Aorta (tissue), 5 donors: ENCODE data around the gene ABHD12. TPM values are rescaled to one million over a fixed set of nuclear protein-coding genes. Genes with fewer than 3 reads are reported as not detected.

Experiments
- ATAC-seq: fragments of 200-7000 bp; cut with Tn5 transposase; one replicate; pipeline ENCODE4 v1.9.1; 2022; ENCODE audit warnings: moderate library complexity; ENCODE audit not compliant: low FRiP score
- DNase-seq, 2 donors: peaks; one replicate each; pipeline ENCODE4 v3.0.0-alpha.2; 2020
- H3K27ac ChIP-seq, 2 donors: one replicate each; pipeline ENCODE4 v1.5.1; 2013; ENCODE audit warnings: low read length in 2 of 2, mild to moderate bottlenecking in 2 of 2, moderate library complexity in 2 of 2, control low read depth in 1 of 2, inconsistent platforms in 1 of 2, low read depth in 1 of 2
- H3K27me3 ChIP-seq, 2 donors: one replicate each; pipeline ENCODE4 v1.6.1; 2013; ENCODE audit warnings: control low read depth in 1 of 2, low read length in 1 of 2, mild to moderate bottlenecking in 1 of 2, moderate library complexity in 1 of 2; ENCODE audit not compliant: insufficient read depth in 2 of 2, control insufficient read depth in 1 of 2
- H3K36me3 ChIP-seq, 2 donors: one replicate each; pipeline ENCODE4 v1.6.1; 2013; ENCODE audit warnings: control low read depth in 1 of 2, low read length in 1 of 2, mild to moderate bottlenecking in 1 of 2; ENCODE audit not compliant: insufficient read depth in 2 of 2, control insufficient read depth in 1 of 2
- H3K4me1 ChIP-seq, 2 donors: one replicate each; pipeline ENCODE4 v1.6.1; 2013; ENCODE audit warnings: low read length in 2 of 2, control low read depth in 1 of 2, mild to moderate bottlenecking in 1 of 2, moderate library complexity in 1 of 2; ENCODE audit not compliant: insufficient read depth in 2 of 2, control insufficient read depth in 1 of 2
- H3K4me3 ChIP-seq, 2 donors: one replicate each; pipeline ENCODE4 v1.5.1; 2013; ENCODE audit warnings: low read length in 2 of 2, control low read depth in 1 of 2, mild to moderate bottlenecking in 1 of 2
- H3K9me3 ChIP-seq: one replicate; pipeline ENCODE4 v1.6.1; 2013; ENCODE audit warnings: mild to moderate bottlenecking, low read length; ENCODE audit not compliant: control insufficient read depth
- WGBS, 2 donors: extraction: QIAGEN DNeasy Blood & Tissue Kit; methylation state at CpG; one replicate each; pipeline ENCODE4 v1.1.7; 2013; 5-methylcytosine and 5-hydroxymethylcytosine counted together
- intact Hi-C, 2 donors: fragments of 100-400 bp; cut with DNase I; formaldehyde crosslinking; loops; one replicate each; pipeline versions ENCODE4 v1.14.2 to v1.15.0; 2022
- polyA plus RNA-seq, 2 donors: library from polyadenylated mRNA; stranded (reverse); fragments of 200-250 nt; gene quantifications; one replicate each; pipeline ENCODE4 v1.2.3, GENCODE V29; 2013
- total RNA-seq, 2 donors: library from RNA; stranded (reverse); fragmentation: NEBNext Ultra II Directional; extraction: Animal tissue kit (Norgen Biotek cat#: 25700); gene quantifications; one replicate each; pipeline ENCODE4 v1.2.1, GENCODE V29; 2021
- donor health status: healthy with polysubstance abuse.
- donor health status: Bipolar disorder and iron deficiency.
- donor health status: DM: no; HTN: no; CAD: no.
- donor health status: DM: no; HTN: no; CAD: no.
- donor health status: DM: yes; HTN: yes; CAD: no.

Gene ABHD12
- total and polyA plus RNA-seq, 4 donors = 26.2 to 32.3 (median 29.1) TPM

DNA sequence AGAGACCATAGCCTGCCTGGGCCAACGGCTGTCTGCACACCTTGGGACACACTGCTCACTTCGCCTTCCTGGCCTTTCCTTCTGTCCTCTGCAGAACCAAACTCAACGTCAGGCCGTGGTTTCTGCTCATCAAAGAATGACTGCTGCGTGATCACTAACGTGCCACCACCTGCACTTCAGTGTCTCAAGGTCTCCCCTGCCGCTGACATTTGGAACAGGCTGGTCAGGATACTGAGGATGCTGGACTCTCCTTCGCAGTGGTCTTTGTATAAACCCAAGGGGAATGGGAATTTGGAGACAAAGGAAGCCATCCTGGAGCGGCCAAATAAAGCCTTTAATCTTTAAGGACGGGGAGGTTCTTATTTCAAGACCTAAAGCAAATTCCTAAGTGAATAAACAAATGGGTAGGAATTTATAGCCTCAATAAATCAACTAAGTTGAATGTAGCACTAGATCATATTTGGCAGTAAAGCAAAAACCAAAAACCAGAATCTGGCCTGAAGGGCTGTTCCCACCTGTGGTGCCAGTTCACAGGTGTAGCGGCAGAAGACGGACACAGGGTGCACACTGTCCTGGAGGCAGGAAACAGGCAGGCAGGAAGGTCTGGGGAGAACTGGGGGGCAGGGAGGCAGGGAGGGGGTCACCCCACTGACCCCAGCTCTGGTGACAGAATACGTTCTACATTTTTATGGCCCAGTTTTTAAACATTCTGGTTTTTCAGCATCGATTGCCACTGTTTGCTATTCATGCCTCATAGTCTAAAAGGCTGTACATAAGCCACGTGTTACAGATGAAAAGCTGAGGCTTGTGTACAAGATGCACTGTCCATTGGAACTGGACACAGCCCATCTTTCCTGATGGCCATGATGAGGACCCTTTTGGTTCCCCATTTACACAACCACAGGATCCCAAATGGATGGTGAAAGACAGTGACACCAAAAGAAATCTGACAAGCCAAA, 36.6 kb downstream of the ABHD12 start:
- DNase-seq (no peak), ATAC-seq (no peak)
- H3K27ac ChIP-seq = no peak overlapping the region
- no peaks in the 10 kb centered on the region for H3K4me1 ChIP-seq
- 68 to 72% methylated on average over 15 of the region's 15 CpGs for WGBS, 2 donors
- H3K4me3 ChIP-seq = no peak overlapping the region
- no peaks in the 10 kb centered on the region for H3K27me3 ChIP-seq
- intact Hi-C loops = no loop called here
- no peaks in the 10 kb centered on the region for H3K9me3 ChIP-seq
- H3K36me3 ChIP-seq = no peaks in the 10 kb centered on the region

DNA sequence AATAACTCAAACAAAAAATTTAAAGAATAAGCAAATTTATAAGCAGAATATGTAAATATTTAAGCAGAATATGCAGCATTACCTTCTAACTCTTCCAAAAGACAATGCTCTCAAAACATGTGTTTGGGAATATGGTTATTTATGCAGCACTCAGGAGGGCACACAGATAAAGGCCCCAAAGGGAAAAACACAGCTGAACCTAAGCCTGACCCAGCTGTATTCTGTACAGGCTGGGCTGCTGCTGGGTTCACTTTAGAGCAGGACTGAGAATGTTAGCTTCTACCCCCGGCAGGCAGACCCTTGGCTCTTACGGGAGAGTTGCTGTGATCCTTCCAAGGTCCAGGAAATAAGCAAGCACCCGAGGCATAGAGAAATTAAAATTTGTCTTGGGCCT, 37.3 kb downstream of the ABHD12 start:
- intact Hi-C loops = no loop called here
- no peak overlapping the region for H3K4me3 ChIP-seq
- no peak for DNase-seq
- no peak overlapping the region for H3K27ac ChIP-seq
- no peaks in the 10 kb centered on the region for H3K36me3 ChIP-seq
- no peaks in the 10 kb centered on the region for H3K4me1 ChIP-seq
- H3K9me3 ChIP-seq = no peaks in the 10 kb centered on the region
- no peaks in the 10 kb centered on the region for H3K27me3 ChIP-seq
- 44 to 47% methylated on average over 3 of the region's 3 CpGs for WGBS, 2 donors
- no peak for ATAC-seq

DNA sequence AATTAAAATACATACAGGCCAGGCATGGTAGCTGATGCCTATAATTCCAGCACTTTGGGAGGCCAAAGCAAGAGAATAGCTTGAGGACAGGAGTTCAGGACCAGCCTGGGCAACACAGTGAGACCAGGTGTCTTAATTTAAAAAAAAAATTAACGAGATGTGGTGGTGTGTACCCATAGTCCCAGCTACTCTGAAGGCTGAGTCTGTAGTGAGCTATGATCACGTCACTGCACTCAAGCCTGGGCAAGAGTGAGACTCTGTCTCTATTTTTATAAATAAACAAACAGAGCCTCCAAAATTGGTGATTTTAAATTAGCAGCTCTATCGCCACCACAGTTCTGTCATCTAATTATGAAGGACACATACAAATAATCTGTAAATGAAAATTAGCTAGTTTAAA, 37.9 kb downstream of the ABHD12 start:
- H3K27me3 ChIP-seq = no peaks in the 10 kb centered on the region
- DNase-seq (no peak), ATAC-seq (no peak)
- H3K36me3 ChIP-seq = no peaks in the 10 kb centered on the region
- intact Hi-C loops = no loop called here
- no peaks in the 10 kb centered on the region for H3K9me3 ChIP-seq
- H3K27ac ChIP-seq = no peak overlapping the region
- WGBS, 2 donors = 84 to 87% methylated on average over 3 of the region's 3 CpGs
- no peaks in the 10 kb centered on the region for H3K4me1 ChIP-seq
- H3K4me3 ChIP-seq = no peak overlapping the region

DNA sequence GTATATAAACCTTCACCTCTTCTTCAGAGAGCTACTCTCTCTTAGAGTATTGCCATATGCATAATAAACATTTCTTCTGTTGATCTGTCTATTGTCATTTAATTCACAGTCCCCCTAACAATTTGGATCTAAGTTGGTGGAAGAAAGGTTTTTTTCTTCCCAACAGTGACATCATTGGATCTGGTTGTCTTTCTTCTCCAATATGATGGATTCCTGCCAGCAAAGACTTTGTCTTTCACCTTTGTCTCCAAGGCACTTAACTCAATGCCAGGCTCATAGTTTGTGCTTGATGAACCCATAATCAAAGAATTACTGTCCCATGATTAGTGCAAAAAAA, 39.6 kb downstream of the ABHD12 start:
- H3K36me3 ChIP-seq = no peaks in the 10 kb centered on the region
- no peak overlapping the region for H3K27ac ChIP-seq
- DNase-seq (no peak), ATAC-seq (no peak)
- H3K4me1 ChIP-seq = no peaks in the 10 kb centered on the region
- H3K4me3 ChIP-seq = no peak overlapping the region
- no peaks in the 10 kb centered on the region for H3K27me3 ChIP-seq
- intact Hi-C loops = no loop called here
- no peaks in the 10 kb centered on the region for H3K9me3 ChIP-seq

DNA sequence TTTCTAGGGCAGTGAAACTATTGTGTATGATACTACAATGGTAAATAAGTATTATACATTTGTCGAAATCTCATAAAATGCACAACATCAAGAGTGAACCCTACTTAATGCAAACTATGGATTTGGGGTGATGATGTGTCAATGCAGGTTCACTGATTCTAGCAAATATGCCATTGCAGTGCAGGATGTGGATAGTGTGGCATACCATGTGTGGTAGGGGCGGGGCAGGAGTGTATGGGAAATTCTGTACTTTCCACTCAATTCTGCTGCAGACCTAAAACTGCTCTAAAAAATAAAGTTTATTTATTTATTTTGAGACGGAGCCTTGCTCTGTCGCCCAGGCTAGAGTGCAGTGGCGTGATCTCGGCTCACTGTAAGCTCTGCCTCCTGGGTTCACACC, 44.3 kb downstream of the ABHD12 start:
- intact Hi-C loops = no loop called here
- H3K27me3 ChIP-seq = no peaks in the 10 kb centered on the region
- DNase-seq (no peak), ATAC-seq (no peak)
- no peaks in the 10 kb centered on the region for H3K9me3 ChIP-seq
- WGBS, 2 donors = 88 to 94% methylated on average over 6 of the region's 6 CpGs
- no peak overlapping the region for H3K4me3 ChIP-seq
- no peaks in the 10 kb centered on the region for H3K36me3 ChIP-seq
- H3K27ac ChIP-seq = no peak overlapping the region
- no peaks in the 10 kb centered on the region for H3K4me1 ChIP-seq

DNA sequence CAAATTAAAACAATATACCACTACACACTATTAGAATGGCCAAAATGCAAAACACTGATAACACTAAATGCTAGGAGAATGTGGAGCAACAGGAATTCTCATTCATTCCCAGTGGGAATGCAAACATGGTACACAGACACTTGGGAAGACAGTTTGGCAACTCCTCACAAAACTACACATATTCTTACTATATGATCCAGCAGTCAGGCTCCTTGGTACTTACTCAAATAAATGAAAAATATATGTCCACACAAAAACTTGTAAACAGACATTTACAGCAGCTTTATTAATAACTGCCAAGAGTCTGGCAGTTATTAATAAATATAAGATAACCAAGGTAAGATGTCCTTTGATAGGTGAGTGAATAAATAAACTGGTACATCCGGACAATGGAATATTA, 44.9 kb downstream of the ABHD12 start:
- WGBS, 2 donors = 92 to 94% methylated on average over 1 of the region's 1 CpG
- no peak for ATAC-seq
- H3K36me3 ChIP-seq = no peaks in the 10 kb centered on the region
- no peaks in the 10 kb centered on the region for H3K9me3 ChIP-seq
- no peak for DNase-seq
- H3K4me3 ChIP-seq = no peak overlapping the region
- intact Hi-C loops = no loop called here
- H3K27ac ChIP-seq = no peak overlapping the region
- H3K27me3 ChIP-seq = no peaks in the 10 kb centered on the region
- no peaks in the 10 kb centered on the region for H3K4me1 ChIP-seq

DNA sequence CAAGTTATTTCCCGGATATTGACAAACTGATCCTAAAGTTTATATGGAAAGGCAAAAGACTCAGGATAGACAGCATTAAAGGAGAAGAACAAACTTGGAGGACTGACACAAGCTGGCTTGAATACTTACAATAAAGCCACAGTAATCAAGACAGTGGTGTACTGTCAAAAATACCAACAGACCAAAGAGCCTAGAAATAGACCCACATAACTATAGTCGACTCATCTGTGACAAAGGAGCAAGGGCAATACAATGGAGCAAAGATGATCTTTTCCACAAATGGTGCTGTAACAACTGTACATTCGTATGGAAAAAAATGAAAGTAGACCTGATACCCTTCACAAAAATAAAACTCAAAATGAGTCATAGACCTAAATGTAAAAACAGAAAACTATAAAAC, 46.0 kb downstream of the ABHD12 start:
- DNase-seq (no peak), ATAC-seq (no peak)
- WGBS, 2 donors = 98 to 99% methylated on average over 3 of the region's 3 CpGs
- no peaks in the 10 kb centered on the region for H3K4me1 ChIP-seq
- H3K36me3 ChIP-seq = no peaks in the 10 kb centered on the region
- no peaks in the 10 kb centered on the region for H3K27me3 ChIP-seq
- intact Hi-C loops = no loop called here
- no peak overlapping the region for H3K4me3 ChIP-seq
- H3K27ac ChIP-seq = no peak overlapping the region
- no peaks in the 10 kb centered on the region for H3K9me3 ChIP-seq

DNA sequence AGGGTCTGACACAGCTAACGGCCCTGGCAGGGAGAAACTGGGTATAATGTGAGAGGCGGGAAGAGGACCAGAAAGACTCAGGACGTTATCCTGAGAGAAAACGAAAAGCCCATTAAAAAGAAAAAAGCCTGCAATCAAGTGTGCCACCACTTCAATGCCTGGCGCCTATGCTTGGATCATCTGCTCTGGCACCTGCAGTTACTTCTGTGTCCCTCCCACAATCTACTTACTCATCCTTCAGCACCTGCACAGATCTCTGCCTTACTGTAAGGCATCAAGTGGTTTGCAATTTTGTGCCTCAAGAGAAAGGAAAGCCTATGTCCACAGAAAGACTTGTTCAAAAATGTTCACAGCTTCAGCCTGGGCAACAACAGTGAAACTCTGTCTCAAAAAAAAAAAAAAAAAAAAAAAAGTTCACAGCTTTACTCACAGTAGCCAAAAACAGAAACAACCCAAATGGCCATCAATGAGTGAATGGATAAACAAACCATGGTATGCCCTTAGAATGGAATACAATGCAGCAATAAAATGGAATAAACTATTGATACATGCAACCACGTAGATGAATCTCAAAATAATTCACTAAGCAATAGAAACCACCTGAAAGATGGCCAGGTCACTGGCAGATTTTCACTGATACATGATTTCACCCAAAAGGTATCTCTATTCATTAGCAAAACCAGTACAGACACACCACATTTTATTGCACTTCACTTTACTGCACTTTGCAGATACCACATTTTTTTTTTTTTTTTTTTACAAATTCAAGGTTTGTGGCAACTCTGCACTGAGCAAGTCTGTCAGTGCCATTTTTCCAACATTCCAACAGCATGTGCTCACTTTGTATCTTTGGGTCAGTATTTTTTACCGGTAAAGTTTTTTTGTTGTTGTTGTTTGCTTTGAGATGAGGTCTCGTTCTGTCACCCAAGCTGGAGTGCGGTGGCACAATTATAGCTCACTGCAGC, 48.6 kb downstream of the ABHD12 start:
- no peaks in the 10 kb centered on the region for H3K27me3 ChIP-seq
- no peak overlapping the region for H3K4me3 ChIP-seq
- no peaks in the 10 kb centered on the region for H3K4me1 ChIP-seq
- no peak overlapping the region for H3K27ac ChIP-seq
- DNase-seq (no peak), ATAC-seq (no peak)
- WGBS, 2 donors = 84 to 86% methylated on average over 9 of the region's 9 CpGs
- no peaks in the 10 kb centered on the region for H3K9me3 ChIP-seq
- no peaks in the 10 kb centered on the region for H3K36me3 ChIP-seq
- intact Hi-C loops = no loop called here
